Measurements from ENCODE around the gene LMBRD1.

The LMBRD1 gene

GRCh38 chr6:69780585-69781178 is 16.1 kb downstream of the LMBRD1 start:
- ChIA-PET POLR2A (interaction anchor here (0.8 kb wide), 1 partner anchor 16 kb away, joined by 4 read pairs; the partner anchor contains the start of gene LMBRD1), CTCF (interaction anchor here (0.6 to 1.8 kb wide), 4 partner anchors 16 to 253 kb away, joined by 3 to 8 read pairs (median 4); partner anchors contain the start of gene LMBRD1)
- H3K4me3 ChIP-seq (ENCODE audit: low read depth, low read length), result no peak overlapping the region
- no peak overlapping the region for H3K27ac ChIP-seq (ENCODE audit: extremely low read depth, low read depth, low read length)
- peaks cover 0 to 9% of the 10 kb centered on the region in 2 experiments; a peak in 2 of 3 replicates for H3K36me3 ChIP-seq (ENCODE audit: control insufficient read depth in 2 of 2, insufficient read depth in 1 of 2, low read length in 2 of 2)
- no peaks in the 10 kb centered on the region for H3K9me3 ChIP-seq (ENCODE audit: control insufficient read depth, insufficient read depth, low read depth, low read length)
- no peak for TF ChIP-seq ZNF2 (tag by site-specific recombination; IDR thresholded peaks at IDR 0.05)
- TF ChIP-seq ZNF549 (tag by site-specific recombination; IDR thresholded peaks at IDR 0.05), result no peak
- no peak for TF ChIP-seq ZNF19 (tag by site-specific recombination; IDR thresholded peaks at IDR 0.05; ENCODE audit: low read depth)
- no peak for TF ChIP-seq ZNF645 (tag by site-specific recombination; IDR thresholded peaks at IDR 0.05)
- TF ChIP-seq ZNF776 (tag by site-specific recombination; IDR thresholded peaks at IDR 0.05; ENCODE audit: borderline replicate concordance), result no peak
- no peak for TF ChIP-seq ZNF704 (tag by site-specific recombination; IDR thresholded peaks at IDR 0.05)
- TF ChIP-seq HIC1 (tag by site-specific recombination; IDR thresholded peaks at IDR 0.05), result no peak
- TF ChIP-seq GLI4 (tag by site-specific recombination; IDR thresholded peaks at IDR 0.05), result no peak
- no peak for TF ChIP-seq ZNF521 (tag by site-specific recombination; IDR thresholded peaks at IDR 0.05)
- TF ChIP-seq ZNF658 (tag by site-specific recombination; IDR thresholded peaks at IDR 0.05), result no peak
- TF ChIP-seq ZSCAN5A (tag by site-specific recombination; IDR thresholded peaks at IDR 0.05), result no peak
- no peaks in the 10 kb centered on the region for H3K4me1 ChIP-seq (ENCODE audit: control insufficient read depth, insufficient read depth, low read length)

GRCh38 chr6:69775941-69776340 is 20.9 kb downstream of the LMBRD1 start:
- no peak overlapping the region for H3K4me3 ChIP-seq (ENCODE audit: low read depth, low read length)
- H3K9me3 ChIP-seq (ENCODE audit: control insufficient read depth, insufficient read depth, low read depth, low read length), result no peaks in the 10 kb centered on the region
- ChIA-PET CTCF (interaction anchor here (0.9 to 1.0 kb wide), 2 partner anchors 22 to 327 kb away, joined by 3 read pairs; no protein-coding TSS in a partner anchor), POLR2A (no interaction called here)
- H3K27ac ChIP-seq (ENCODE audit: extremely low read depth, low read depth, low read length), result no peak overlapping the region
- no peaks in the 10 kb centered on the region for H3K4me1 ChIP-seq (ENCODE audit: control insufficient read depth, insufficient read depth, low read length)
- H3K36me3 ChIP-seq (ENCODE audit: control insufficient read depth in 2 of 2, insufficient read depth in 1 of 2, low read length in 2 of 2), result peaks cover 0 to 15% of the 10 kb centered on the region in 2 experiments; a peak in 2 of 3 replicates
- TF ChIP-seq ZNF112 (tag by site-specific recombination; IDR thresholded peaks at IDR 0.05), result no peak
- no peak for TF ChIP-seq ZNF148 (tag by site-specific recombination; IDR thresholded peaks at IDR 0.05; ENCODE audit: borderline replicate concordance)
- no peak for TF ChIP-seq ZNF555 (tag by site-specific recombination; conservative IDR thresholded peaks at IDR 0.05)
- TF ChIP-seq ZNF292 (tag by site-specific recombination; IDR thresholded peaks at IDR 0.05; ENCODE audit: borderline replicate concordance, low read depth), result no peak
- TF ChIP-seq ZNF76 (tag by site-specific recombination; IDR thresholded peaks at IDR 0.05; ENCODE audit: borderline replicate concordance, low read depth), result no peak
- TF ChIP-seq ZNF488 (tag by site-specific recombination; IDR thresholded peaks at IDR 0.05), result no peak
- no peak for TF ChIP-seq ZNF623 (tag by site-specific recombination; IDR thresholded peaks at IDR 0.05)
- TF ChIP-seq ZNF785 (tag by site-specific recombination; IDR thresholded peaks at IDR 0.05), result no peak
- no peak for TF ChIP-seq ZSCAN30 (tag by site-specific recombination; IDR thresholded peaks at IDR 0.05)
- no peak for TF ChIP-seq GLIS1 (tag by site-specific recombination; IDR thresholded peaks at IDR 0.05)
- TF ChIP-seq ZNF580 (tag by site-specific recombination; IDR thresholded peaks at IDR 0.05), result no peak
- TF ChIP-seq ZIC2 (tag by site-specific recombination; IDR thresholded peaks at IDR 0.05), result no peak
- no peak for TF ChIP-seq ZNF211 (tag by site-specific recombination; IDR thresholded peaks at IDR 0.05; ENCODE audit: low read depth)
- no peak for TF ChIP-seq ZNF600 (tag by site-specific recombination; IDR thresholded peaks at IDR 0.05)
- no peak for TF ChIP-seq ZXDB (tag by site-specific recombination; IDR thresholded peaks at IDR 0.05)
